IPS-20b (cell line): Measurements from ENCODE around the gene MARCHF4.

ENCODE experiments used
- H3K27ac ChIP-seq: one replicate; pipeline ENCODE4 v1.5.1; 2013; ENCODE audit warnings: low read length
- H3K27me3 ChIP-seq: 2 replicates; pipeline ENCODE4 v1.6.1; 2013; ENCODE audit warnings: mild to moderate bottlenecking, low read length, inconsistent platforms; ENCODE audit not compliant: insufficient read depth
- H3K36me3 ChIP-seq: 2 replicates; pipeline ENCODE4 v1.6.1; 2013; ENCODE audit warnings: low read depth, mild to moderate bottlenecking, inconsistent platforms, low read length, moderate library complexity; ENCODE audit not compliant: insufficient read depth
- H3K4me1 ChIP-seq: 2 replicates; pipeline ENCODE4 v1.6.1; 2013; ENCODE audit warnings: mild to moderate bottlenecking, control low read depth, inconsistent platforms, low read length, moderate library complexity; ENCODE audit not compliant: insufficient read depth
- H3K4me3 ChIP-seq: 2 replicates; pipeline ENCODE4 v1.5.1; 2013; ENCODE audit warnings: mild to moderate bottlenecking, low read length, inconsistent platforms
- H3K9ac ChIP-seq: 2 replicates; pipeline ENCODE4 v1.6.1; 2013; ENCODE audit warnings: low read depth, mild to moderate bottlenecking, inconsistent platforms, low read length, moderate library complexity
- H3K9me3 ChIP-seq: 2 replicates; pipeline ENCODE4 v1.6.1; 2013; ENCODE audit warnings: mild to moderate bottlenecking, low read depth, low read length, inconsistent platforms; ENCODE audit not compliant: insufficient read depth

The MARCHF4 gene

DNA sequence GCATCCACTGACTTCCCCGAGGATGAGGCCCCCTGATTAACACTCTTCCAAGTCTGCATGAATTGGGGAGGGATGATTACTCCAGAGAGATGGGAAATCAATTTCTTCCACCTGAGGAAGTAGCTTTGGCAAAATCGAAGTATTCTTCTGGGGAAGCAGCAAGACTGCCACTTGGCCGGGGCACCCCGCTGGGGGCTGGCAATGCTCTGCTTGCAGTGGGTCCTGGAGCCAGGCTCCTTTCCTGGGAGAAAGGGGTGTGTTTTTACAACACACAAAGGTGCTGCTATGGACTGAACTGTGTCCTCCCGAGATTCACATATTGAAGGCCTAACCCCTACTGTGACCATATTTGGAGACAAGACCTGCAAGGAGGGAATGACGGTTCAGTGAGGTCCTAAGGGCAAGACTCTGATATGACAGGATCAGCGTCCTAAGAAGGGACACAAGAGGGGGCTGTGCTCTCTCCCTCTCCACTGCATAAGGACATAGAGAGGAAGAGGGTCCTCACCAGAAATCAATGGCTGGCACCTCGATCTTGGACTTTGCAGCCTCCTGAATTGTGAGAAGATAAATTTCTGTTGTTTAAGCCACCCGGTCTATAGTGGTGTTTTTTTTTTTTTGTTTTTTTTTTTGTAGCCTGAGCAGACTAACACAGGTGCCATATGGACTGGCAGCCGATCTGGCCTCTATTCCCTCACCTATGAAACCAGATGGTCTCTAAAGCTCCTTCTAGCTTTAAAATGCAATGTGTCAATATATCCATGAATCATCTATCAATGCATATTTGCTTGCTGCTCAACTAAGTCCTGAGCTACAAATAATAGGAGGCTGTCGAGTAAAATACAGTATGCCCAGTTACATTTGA lies 36.4 kb upstream of the MARCHF4 start:
- Histone ChIP-seq H3K4me3 (no peak overlapping the region), H3K27me3 (no peaks in the 10 kb centered on the region), H3K27ac (no peak overlapping the region), H3K4me1 (peaks cover 15% of the 10 kb centered on the region), H3K9me3 (no peaks in the 10 kb centered on the region), H3K9ac (no peak overlapping the region), H3K36me3 (no peaks in the 10 kb centered on the region)

DNA sequence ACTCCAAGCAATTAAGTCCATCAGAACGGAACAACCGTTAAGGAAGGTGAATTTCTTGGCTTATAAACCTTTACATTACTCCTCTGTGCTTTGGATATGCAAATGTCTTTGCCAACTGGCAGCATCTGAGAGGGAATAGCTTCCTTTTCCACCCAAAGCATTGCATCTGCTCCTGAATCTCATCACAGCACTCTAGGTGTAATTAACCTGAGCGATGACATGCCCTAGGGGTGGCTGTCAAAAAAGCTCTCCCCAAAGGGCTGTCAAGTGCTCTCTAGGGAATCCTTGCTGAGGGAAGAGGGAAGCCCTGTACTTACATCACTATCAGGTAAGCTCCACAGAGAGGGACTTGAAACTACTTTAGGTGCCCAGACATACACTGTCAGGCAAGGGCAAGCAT lies 34.5 kb upstream of the MARCHF4 start:
- H3K27ac ChIP-seq = no peak overlapping the region
- H3K27me3 ChIP-seq = no peaks in the 10 kb centered on the region
- H3K9ac ChIP-seq = no peak overlapping the region
- H3K4me3 ChIP-seq = no peak overlapping the region
- H3K9me3 ChIP-seq = no peaks in the 10 kb centered on the region
- H3K4me1 ChIP-seq = peaks cover 15% of the 10 kb centered on the region
- no peaks in the 10 kb centered on the region for H3K36me3 ChIP-seq

DNA sequence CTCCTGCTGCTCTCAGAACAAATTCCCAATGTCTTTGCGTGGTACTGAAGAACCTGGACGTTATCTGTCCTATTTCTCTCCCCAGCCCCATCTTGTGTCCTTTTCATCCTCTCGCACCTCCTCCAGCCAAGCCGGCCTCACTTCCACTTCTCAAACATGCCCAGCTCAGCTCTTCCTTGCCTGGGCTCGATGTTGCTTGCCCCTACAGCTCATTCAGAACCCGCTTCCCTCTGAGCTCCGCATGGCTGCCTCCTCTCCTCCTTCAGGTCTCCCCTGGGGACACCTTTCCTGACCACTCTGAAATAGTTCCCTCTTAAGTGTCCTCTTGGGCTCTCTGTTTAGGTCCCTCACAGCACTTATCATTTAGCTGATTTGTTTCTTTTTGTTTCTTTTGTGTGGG lies 33.3 kb upstream of the MARCHF4 start:
- H3K4me1 ChIP-seq = peaks cover 10% of the 10 kb centered on the region
- H3K4me3 ChIP-seq = no peak overlapping the region
- no peaks in the 10 kb centered on the region for H3K36me3 ChIP-seq
- no peaks in the 10 kb centered on the region for H3K27me3 ChIP-seq
- no peak overlapping the region for H3K9ac ChIP-seq
- no peaks in the 10 kb centered on the region for H3K9me3 ChIP-seq
- no peak overlapping the region for H3K27ac ChIP-seq

DNA sequence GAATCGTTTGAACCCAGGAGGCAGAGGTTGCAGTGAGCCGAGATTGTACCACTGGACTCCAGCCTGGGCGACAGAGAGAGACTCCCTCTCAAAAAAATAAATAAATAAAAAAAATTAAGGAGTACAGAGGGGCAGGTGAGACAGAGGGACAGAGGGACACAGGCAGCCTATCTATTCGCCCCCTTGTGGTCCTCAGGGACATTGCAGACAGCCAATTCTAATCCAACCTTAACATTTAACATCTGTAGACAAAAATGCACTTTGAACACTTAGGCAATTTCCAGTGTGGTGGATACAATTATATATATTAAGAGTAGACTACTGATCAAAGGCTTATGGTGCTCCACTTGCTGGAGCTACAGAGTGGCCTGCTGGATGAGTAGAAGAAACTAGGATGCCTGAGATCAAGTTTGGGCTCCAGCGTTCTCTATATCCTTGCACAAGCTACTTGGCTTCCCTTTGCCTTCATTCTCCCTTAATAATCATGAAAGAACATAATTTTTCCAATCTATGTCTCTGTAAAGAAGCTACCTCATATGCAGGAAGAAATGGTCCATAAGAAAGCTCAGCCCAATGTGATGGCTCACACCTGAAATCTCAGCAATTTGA lies 31.8 kb upstream of the MARCHF4 start:
- no peak overlapping the region for H3K4me3 ChIP-seq
- no peak overlapping the region for H3K27ac ChIP-seq
- H3K36me3 ChIP-seq = no peaks in the 10 kb centered on the region
- H3K9ac ChIP-seq = no peak overlapping the region
- no peaks in the 10 kb centered on the region for H3K27me3 ChIP-seq
- no peaks in the 10 kb centered on the region for H3K9me3 ChIP-seq
- peaks cover 10% of the 10 kb centered on the region for H3K4me1 ChIP-seq

DNA sequence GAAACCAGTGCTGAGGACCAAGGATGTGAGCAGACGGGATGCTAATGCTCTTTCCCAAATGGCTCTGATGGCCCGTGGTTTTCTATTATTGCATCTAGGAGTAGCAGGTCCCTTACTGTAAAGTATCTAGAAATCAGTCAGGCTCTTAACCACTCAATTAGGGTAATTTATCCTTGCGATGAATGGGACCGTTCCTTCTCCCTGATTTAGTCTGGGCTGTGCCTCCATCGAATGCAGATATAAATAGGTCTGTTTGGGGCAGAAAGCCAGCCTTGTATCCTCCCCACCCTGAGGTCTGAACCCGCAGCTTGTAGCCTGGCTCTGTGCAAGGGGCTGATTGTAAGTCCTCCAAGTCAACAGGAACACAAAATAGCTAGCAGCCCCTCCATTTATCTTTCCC lies 30.5 kb upstream of the MARCHF4 start:
- no peaks in the 10 kb centered on the region for H3K36me3 ChIP-seq
- H3K9me3 ChIP-seq = no peaks in the 10 kb centered on the region
- H3K27ac ChIP-seq = no peak overlapping the region
- H3K4me3 ChIP-seq = no peak overlapping the region
- H3K4me1 ChIP-seq = peaks cover 5% of the 10 kb centered on the region
- H3K9ac ChIP-seq = no peak overlapping the region
- no peaks in the 10 kb centered on the region for H3K27me3 ChIP-seq

DNA sequence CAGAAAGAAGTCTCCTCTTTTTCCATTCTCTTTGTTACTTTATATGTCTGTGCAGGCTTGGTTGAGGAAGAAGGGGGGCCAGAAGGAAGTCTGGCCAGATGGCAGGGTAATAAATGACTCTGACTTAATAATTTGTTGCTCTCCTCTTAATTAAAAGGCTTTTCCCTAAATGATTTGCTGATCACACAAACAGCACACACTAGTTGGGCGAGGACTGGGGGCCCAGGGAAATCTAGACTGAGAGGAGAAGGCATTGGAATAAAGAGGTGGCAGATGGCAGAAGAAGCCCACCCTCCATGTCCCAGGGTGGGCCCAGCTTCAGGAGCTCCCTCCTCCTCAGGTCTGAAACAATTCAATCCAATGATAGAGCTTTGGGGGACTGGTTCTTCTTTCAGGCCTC lies 27.3 kb upstream of the MARCHF4 start:
- no peaks in the 10 kb centered on the region for H3K9me3 ChIP-seq
- H3K4me1 ChIP-seq = no peaks in the 10 kb centered on the region
- no peak overlapping the region for H3K27ac ChIP-seq
- H3K27me3 ChIP-seq = no peaks in the 10 kb centered on the region
- no peak overlapping the region for H3K9ac ChIP-seq
- no peak overlapping the region for H3K4me3 ChIP-seq
- no peaks in the 10 kb centered on the region for H3K36me3 ChIP-seq

DNA sequence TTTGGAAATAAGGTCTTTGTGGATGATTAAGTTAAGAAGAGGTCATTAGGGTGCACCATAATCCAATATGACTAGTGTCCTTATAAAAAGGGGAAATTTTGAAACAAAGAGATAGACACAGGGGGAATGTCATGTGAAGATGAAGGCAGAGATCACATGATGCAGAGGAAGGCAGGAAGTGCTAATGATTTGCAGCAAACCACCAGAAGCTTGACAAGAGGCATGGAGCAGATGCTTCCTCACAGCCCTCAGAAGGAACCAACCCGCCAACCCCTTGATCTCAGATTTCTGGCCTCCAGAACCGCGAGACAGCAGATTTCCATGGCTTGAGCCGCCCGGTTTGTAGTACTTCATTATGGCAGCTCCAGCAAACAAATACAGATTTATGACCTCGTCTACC lies 22.6 kb upstream of the MARCHF4 start:
- Histone ChIP-seq H3K36me3 (no peaks in the 10 kb centered on the region), H3K27ac (no peak overlapping the region), H3K4me1 (peaks cover 3% of the 10 kb centered on the region; the same call in 1 of the 2 replicates), H3K27me3 (no peaks in the 10 kb centered on the region), H3K4me3 (no peak overlapping the region), H3K9ac (no peak overlapping the region), H3K9me3 (no peaks in the 10 kb centered on the region)

DNA sequence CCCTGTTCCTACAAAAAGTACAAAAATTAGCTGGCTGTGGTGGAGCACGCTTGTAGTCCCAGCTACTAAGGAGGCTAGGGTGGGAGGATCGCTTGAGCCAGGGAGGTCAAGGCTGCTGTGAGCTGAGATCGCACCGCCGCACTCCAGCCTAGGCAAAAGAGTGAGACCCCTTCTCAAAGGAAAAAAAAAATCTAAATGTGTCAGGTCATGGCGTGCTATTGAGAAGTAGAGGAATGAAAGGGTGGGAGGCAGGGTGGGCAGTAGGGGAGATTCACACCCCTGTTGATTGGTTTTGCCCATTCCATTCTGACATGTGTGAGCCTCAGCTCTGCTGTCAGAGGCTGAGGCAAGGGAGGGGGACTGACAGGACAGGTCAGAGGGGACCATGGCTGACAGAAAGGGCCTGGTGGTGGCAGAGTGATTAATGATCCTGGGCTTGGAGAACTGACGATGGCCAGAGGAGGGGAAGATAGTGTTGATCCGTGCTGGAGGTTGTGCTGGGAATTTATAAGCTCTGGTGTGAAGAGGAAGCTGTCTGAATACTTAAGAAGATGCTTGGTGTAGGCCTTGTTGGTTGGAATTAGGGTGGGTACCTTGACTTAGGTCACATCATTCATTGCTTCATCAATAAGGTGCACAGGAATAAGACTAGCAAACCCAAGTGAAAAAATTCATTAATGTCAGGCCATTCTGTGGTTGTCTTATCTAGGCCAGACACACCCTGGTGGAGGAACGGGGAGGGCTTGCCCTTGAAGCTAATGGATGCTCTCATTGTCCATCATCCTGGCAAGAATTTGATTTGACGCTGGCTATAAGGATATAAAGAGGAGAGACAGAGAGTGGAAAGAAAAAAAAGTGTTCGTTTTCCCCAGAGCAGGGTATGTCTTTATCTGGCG lies 20.9 kb upstream of the MARCHF4 start:
- no peaks in the 10 kb centered on the region for H3K36me3 ChIP-seq
- no peaks in the 10 kb centered on the region for H3K9me3 ChIP-seq
- H3K27ac ChIP-seq = no peak overlapping the region
- peaks cover 3% of the 10 kb centered on the region; the same call in 1 of the 2 replicates for H3K4me1 ChIP-seq
- no peak overlapping the region for H3K4me3 ChIP-seq
- no peak overlapping the region for H3K9ac ChIP-seq
- H3K27me3 ChIP-seq = no peaks in the 10 kb centered on the region

DNA sequence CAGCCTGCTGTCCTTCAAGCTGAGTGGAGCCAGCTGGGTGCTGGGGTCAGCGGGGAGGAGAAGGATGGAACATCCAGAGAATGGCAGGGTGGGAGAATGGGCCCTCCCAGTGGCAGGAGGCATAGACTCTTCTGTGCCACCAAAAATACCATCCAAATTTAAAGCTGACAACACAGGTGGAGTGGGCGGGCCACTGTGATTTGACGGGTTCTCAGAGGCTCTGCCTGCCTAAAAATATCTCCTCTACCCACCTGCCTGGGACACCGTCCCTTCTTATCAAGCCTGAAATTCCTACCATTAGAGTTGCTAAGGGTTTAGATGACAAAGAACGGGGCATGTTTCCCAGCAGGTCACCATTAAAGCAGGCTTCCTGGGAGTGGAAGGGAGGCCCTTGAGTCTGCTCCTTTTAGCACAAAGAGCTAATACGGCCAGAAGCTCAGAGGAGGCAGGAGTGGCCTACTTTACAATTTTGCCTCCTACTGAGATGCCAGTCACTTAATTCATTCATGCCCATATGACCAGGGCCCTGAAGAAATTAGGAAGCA lies 19.8 kb upstream of the MARCHF4 start:
- Histone ChIP-seq H3K27me3 (no peaks in the 10 kb centered on the region), H3K4me1 (peaks cover 3% of the 10 kb centered on the region; the same call in 1 of the 2 replicates), H3K36me3 (no peaks in the 10 kb centered on the region), H3K9ac (no peak overlapping the region), H3K9me3 (no peaks in the 10 kb centered on the region), H3K4me3 (no peak overlapping the region), H3K27ac (no peak overlapping the region)

DNA sequence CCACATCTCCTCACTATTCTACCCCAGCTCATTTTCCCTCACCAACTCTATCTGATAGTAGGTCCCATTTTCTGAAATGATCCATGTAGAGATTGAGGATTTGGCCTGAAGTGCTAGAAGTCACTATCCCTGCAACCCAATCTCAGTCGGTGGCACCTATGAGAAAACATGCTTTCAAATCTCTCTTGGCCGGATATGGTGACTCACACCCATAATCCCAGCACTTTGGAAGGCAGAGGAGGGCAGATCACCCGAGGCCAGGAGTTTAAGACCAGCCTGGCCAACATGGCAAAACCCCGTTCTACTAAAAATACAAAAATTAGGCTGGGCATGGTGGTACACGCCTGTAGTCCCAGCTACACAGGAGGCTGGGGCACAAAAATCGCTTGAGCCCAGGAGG lies 19.1 kb upstream of the MARCHF4 start:
- H3K27ac ChIP-seq = no peak overlapping the region
- H3K27me3 ChIP-seq = no peaks in the 10 kb centered on the region
- no peaks in the 10 kb centered on the region for H3K36me3 ChIP-seq
- no peak overlapping the region for H3K4me3 ChIP-seq
- no peak overlapping the region for H3K9ac ChIP-seq
- peaks cover 3% of the 10 kb centered on the region; the same call in 1 of the 2 replicates for H3K4me1 ChIP-seq
- H3K9me3 ChIP-seq = no peaks in the 10 kb centered on the region

DNA sequence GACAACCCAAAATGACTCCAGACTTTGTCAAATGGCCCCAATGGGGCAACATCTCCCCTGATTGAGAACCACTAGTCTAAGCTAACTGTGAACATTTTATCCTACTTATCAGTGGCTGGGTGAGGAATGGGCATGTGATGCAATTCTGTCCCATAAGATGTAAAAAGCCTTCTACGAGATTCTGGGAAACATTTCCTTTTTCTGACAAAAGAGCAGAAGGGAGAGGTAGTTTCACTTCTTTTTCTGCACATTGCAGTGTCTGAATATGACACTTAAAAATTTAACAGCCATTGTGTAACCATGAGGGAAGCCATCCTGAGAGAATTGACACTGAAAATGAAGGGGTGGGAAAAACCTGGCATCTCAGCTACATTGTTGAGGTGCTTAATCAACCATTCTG lies 17.3 kb upstream of the MARCHF4 start:
- no peaks in the 10 kb centered on the region for H3K9me3 ChIP-seq

More for the DNA sequence above, 17.3 kb upstream of the MARCHF4 start:
- Histone ChIP-seq H3K4me1 (peaks cover 8% of the 10 kb centered on the region; the same call in 1 of the 2 replicates), H3K36me3 (no peaks in the 10 kb centered on the region), H3K27ac (no peak overlapping the region), H3K4me3 (no peak overlapping the region), H3K27me3 (no peaks in the 10 kb centered on the region), H3K9ac (no peak overlapping the region)
